HCT116 (cell line): ENCODE measurements around the gene CCR5AS.
"Not testable (repeated sequence)": the region's sequence is repeated elsewhere in the genome, so short reads cannot be mapped to it uniquely, and the experiment has no call there.

Experiments used
- ATAC-seq: fragments of 200-7000 bp; cut with Tn5 transposase; 2 replicates; pipeline ENCODE4 v1.9.1; 2020; ENCODE audit warnings: mild to moderate bottlenecking, moderate library complexity
- BruUV-seq: library from RNA; stranded (reverse); fragments of 400-500 nt; replicated peaks from 2 replicates; lab custom pipeline; 2021; lab: Mats Ljungman, UMichigan
- CTCF ChIA-PET: fragments of 300-600 bp; sonication (Branson Sonifier 250); formaldehyde crosslinking; loops from one replicate; lab custom pipeline; 2021; ENCODE audit warnings: antibody characterized with exemption; lab: Charles Lee
- POLR2A ChIA-PET: fragments of 300-600, 350-600 bp; sonication (Branson Sonifier 250); formaldehyde crosslinking; loops from one replicate; lab custom pipeline; 2021; ENCODE audit warnings: antibody characterized with exemption; lab: Charles Lee
- RAD21 ChIA-PET, 2 experiments: fragments of 300-600 bp; sonication (Branson Sonifier 250); formaldehyde crosslinking; loops; one replicate each; lab custom pipeline; 2023; ENCODE audit warnings: low total read pairs in 2 of 2; ENCODE audit not compliant: uncharacterized antibody in 2 of 2, unreplicated experiment in 2 of 2, low non-redundant PET in 1 of 2; lab: Charles Lee
- DNase-seq: peaks from one replicate; pipeline ENCODE4 v3.0.0-alpha.2; 2010; ENCODE audit warnings: low read depth, low spot score
- H2AFZ ChIP-seq: fragments of 200-600 bp; shearing (Covaris generic), sonication (generic); 2 replicates; pipeline ENCODE4 v1.6.1; 2017; ENCODE audit warnings: low read depth, mixed run types, mixed read lengths, antibody characterized with exemption, low read length; ENCODE audit not compliant: poor library complexity, severe bottlenecking
- H3K27ac ChIP-seq: 2 replicates; pipeline ENCODE4 v1.5.1; 2012; ENCODE audit warnings: low read depth, low read length
- H3K27me3 ChIP-seq: fragments of 200-600 bp; sonication (generic); 2 replicates; pipeline ENCODE4 v1.6.1; 2016; ENCODE audit warnings: mixed run types, low read length, mixed read lengths; ENCODE audit not compliant: insufficient read depth
- H3K36me3 ChIP-seq, 2 experiments: fragments of 200-500 bp in 1 of 2; fragments of 200-600 bp in 1 of 2; sonication (Bioruptor generic) in 1 of 2; sonication (generic) in 1 of 2; 2 replicates each; pipeline versions ENCODE4 v1.5.1 to v1.6.1; 2014 to 2016; ENCODE audit warnings: low read length in 2 of 2, inconsistent platforms in 1 of 2, mixed read lengths in 1 of 2, mixed run types in 1 of 2; ENCODE audit not compliant: insufficient read depth in 2 of 2, control insufficient read depth in 1 of 2
- H3K4me1 ChIP-seq, 2 experiments: fragments of 200-600 bp in 1 of 2; sonication (generic) in 1 of 2; 2 replicates each; pipeline versions ENCODE4 v1.5.1 to v1.6.1; 2012 to 2017; ENCODE audit warnings: low read length in 2 of 2, inconsistent platforms in 1 of 2, mild to moderate bottlenecking in 1 of 2, mixed read lengths in 1 of 2, mixed run types in 1 of 2, moderate library complexity in 1 of 2; ENCODE audit not compliant: insufficient read depth in 2 of 2, control insufficient read depth in 1 of 2
- H3K4me2 ChIP-seq: fragments of 200-600 bp; sonication (generic); 2 replicates; pipeline ENCODE4 v1.6.1; 2017; ENCODE audit warnings: mixed run types, low read length, mixed read lengths
- H3K4me3 ChIP-seq, 2 experiments: fragments of 200-600 bp in 1 of 2; sonication (generic) in 1 of 2; replicated peaks in 1 of 2; 2 replicates each; pipeline ENCODE4 v1.5.1; 2011 to 2016; ENCODE audit warnings: low read length in 2 of 2, control low read depth in 1 of 2, low read depth in 1 of 2, mild to moderate bottlenecking in 1 of 2, mixed read lengths in 1 of 2, mixed run types in 1 of 2
- H3K79me2 ChIP-seq: fragments of 200-600 bp; sonication (generic); 2 replicates; pipeline ENCODE4 v1.6.1; 2017; ENCODE audit warnings: mild to moderate bottlenecking, mixed run types, low read length, moderate library complexity, mixed read lengths; ENCODE audit not compliant: insufficient read depth
- H3K9ac ChIP-seq: fragments of 200-600 bp; sonication (generic); 2 replicates; pipeline ENCODE4 v1.6.1; 2016; ENCODE audit warnings: low read length, mixed read lengths
- H3K9me2 ChIP-seq: fragments of 200-600 bp; sonication (generic), shearing (Covaris generic); 2 replicates; pipeline ENCODE4 v1.6.1; 2017; ENCODE audit warnings: mixed run types, mild to moderate bottlenecking, moderate library complexity; ENCODE audit not compliant: insufficient read depth
- H3K9me3 ChIP-seq, 2 experiments: fragments of 200-500 bp in 1 of 2; fragments of 200-600 bp in 1 of 2; sonication (Bioruptor generic) in 1 of 2; sonication (generic) in 1 of 2; 2 replicates each; pipeline ENCODE4 v1.6.1; 2014 to 2017; ENCODE audit warnings: low read length in 2 of 2, mixed read lengths in 2 of 2, inconsistent platforms in 1 of 2, low read depth in 1 of 2, mild to moderate bottlenecking in 1 of 2, mixed run types in 1 of 2, moderate library complexity in 1 of 2; ENCODE audit not compliant: control insufficient read depth in 1 of 2, insufficient read depth in 1 of 2
- H4K20me1 ChIP-seq: fragments of 200-600 bp; sonication (generic), shearing (Covaris generic); 2 replicates; pipeline ENCODE4 v1.6.1; 2017; ENCODE audit warnings: mixed run types, mild to moderate bottlenecking, moderate library complexity; ENCODE audit not compliant: insufficient read depth
- CEBPB ChIP-seq: IDR thresholded peaks from 2 replicates; pipeline ENCODE4 v1.6.1; 2012; ENCODE audit warnings: low read depth
- EZH2 ChIP-seq: fragments of 200-600 bp; sonication (generic); IDR thresholded peaks from 2 replicates; pipeline ENCODE4 v1.6.1; 2017; ENCODE audit warnings: antibody characterized with exemption, mixed run types
- JUND ChIP-seq: IDR thresholded peaks from 2 replicates; pipeline ENCODE4 v1.6.1; 2012
- SP1 ChIP-seq: IDR thresholded peaks from 2 replicates; pipeline ENCODE4 v1.6.1; 2012; ENCODE audit warnings: low read depth
- ZFX ChIP-seq: fragments of 450-650 bp; IDR thresholded peaks from 2 replicates; pipeline ENCODE4 v1.6.1; 2017
- intact Hi-C: fragments of 100-400 bp; cut with micrococcal nuclease; formaldehyde crosslinking; loops from 2 replicates; pipeline ENCODE4 v1.10.0; 2022
- TF ChIP-seq, protein P1 (sequence below): IDR thresholded peaks from 2 replicates; pipeline ENCODE4 v1.6.1; 2011; ENCODE audit warnings: mild to moderate bottlenecking, low read length, moderate library complexity; ENCODE audit not compliant: insufficient replicate concordance; ENCODE audit errors: extremely low read depth
- TF ChIP-seq, protein P2 (sequence below): IDR thresholded peaks from 2 replicates; pipeline ENCODE4 v1.6.1; 2012

CCR5AS gene

DNA sequence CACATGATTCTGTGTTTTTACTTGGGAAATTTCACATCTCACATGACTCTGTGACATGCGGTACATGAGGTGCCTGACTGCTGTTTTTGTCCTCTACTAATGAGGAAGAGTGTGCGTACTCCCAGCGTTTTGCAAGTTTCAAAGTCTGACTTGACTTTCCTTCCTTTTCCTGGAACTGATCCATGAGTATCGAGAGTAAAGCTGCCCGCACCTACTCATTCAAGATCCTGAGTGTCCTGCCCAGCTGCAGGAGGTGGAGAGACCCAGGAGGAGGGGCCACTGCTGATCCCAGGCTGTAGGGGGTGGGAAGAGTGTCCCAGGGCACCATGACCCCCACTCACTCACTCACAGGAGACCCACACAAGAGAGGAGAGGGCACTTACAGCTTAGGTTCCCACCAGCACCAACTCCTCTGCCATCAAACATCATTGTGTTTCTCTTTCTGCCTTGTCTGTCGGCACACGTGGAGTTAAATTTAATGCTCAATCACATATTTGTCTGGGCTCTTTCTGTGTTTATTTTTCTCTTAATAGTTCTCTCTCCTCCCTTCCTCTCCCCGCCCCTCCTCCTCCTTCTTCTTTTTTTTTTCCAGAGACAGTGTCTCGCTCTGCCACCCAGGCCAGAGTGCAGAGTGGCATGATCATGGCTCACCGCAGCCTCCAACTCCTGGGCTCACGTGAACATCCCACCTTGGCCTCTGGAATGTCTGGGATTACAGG lies 1.4 kb downstream of the CCR5AS start:
- ChIA-PET CTCF (no interaction called here), POLR2A (no interaction called here), RAD21 (no interaction called here)
- no peak overlapping the region for H3K4me2 ChIP-seq
- TF ChIP-seq EZH2 (no peak), JUND (no peak), CEBPB (no peak), ZFX (no peak), SP1 (no peak)
- TF ChIP-seq, protein P1, sequence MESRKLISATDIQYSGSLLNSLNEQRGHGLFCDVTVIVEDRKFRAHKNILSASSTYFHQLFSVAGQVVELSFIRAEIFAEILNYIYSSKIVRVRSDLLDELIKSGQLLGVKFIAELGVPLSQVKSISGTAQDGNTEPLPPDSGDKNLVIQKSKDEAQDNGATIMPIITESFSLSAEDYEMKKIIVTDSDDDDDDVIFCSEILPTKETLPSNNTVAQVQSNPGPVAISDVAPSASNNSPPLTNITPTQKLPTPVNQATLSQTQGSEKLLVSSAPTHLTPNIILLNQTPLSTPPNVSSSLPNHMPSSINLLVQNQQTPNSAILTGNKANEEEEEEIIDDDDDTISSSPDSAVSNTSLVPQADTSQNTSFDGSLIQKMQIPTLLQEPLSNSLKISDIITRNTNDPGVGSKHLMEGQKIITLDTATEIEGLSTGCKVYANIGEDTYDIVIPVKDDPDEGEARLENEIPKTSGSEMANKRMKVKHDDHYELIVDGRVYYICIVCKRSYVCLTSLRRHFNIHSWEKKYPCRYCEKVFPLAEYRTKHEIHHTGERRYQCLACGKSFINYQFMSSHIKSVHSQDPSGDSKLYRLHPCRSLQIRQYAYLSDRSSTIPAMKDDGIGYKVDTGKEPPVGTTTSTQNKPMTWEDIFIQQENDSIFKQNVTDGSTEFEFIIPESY = no peak
- TF ChIP-seq, protein P2, sequence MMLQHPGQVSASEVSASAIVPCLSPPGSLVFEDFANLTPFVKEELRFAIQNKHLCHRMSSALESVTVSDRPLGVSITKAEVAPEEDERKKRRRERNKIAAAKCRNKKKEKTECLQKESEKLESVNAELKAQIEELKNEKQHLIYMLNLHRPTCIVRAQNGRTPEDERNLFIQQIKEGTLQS = no peak
- no peak overlapping the region for H3K27ac ChIP-seq
- BruUV-seq = no TSS peak
- no peaks in the 10 kb centered on the region for H3K9me3 ChIP-seq
- no peaks in the 10 kb centered on the region for H3K27me3 ChIP-seq
- no peak overlapping the region for H2AFZ ChIP-seq
- H3K9me2 ChIP-seq = no peaks in the 10 kb centered on the region
- ATAC-seq (no peak), DNase-seq (no peak)
- H4K20me1 ChIP-seq = no peaks in the 10 kb centered on the region
- no peak overlapping the region for H3K4me3 ChIP-seq
- H3K4me1 ChIP-seq = peaks cover 0 to 10% of the 10 kb centered on the region in 2 experiments; a peak in 1 of 4 replicates
- no peak overlapping the region for H3K9ac ChIP-seq
- intact Hi-C loops = no loop called here
- no peaks in the 10 kb centered on the region for H3K36me3 ChIP-seq
- H3K79me2 ChIP-seq = no peaks in the 10 kb centered on the region

DNA sequence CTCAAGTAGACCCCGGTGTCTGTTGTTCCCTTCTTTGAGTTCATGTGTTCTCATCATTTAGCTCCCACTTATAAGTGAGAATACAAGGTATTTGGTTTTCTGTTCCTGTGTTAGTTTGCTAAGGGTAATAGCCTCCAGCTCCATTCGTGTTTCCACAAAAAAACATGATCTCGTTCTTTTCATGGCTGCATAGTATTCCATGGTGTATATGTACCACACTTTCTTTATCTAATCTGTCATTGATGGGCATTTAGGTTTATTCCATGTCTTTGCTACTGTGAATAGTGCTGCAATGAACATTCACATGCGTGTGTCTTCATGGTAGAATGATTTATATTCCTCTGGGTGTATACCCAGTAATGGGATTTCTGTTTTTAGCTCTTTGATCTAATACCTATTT lies 4.0 kb downstream of the CCR5AS start:
- H3K27me3 ChIP-seq, H3K36me3 ChIP-seq, H3K9ac ChIP-seq, CTCF ChIA-PET, ATAC-seq, H3K9me3 ChIP-seq, H3K4me2 ChIP-seq, H2AFZ ChIP-seq, H3K4me1 ChIP-seq, RAD21 ChIA-PET, intact Hi-C loops, H3K4me3 ChIP-seq, H3K9me2 ChIP-seq, H3K27ac ChIP-seq, POLR2A ChIA-PET, H3K79me2 ChIP-seq, DNase-seq, H4K20me1 ChIP-seq, BruUV-seq: not testable (repeated sequence)
